AG04450 (cell line): ENCODE data around the gene OTUD3. TPM values are rescaled to one million over a fixed set of nuclear protein-coding genes. Genes with fewer than 3 reads are reported as not detected.
"Not testable (repeated sequence)": the region's sequence is repeated elsewhere in the genome, so short reads cannot be mapped to it uniquely, and the experiment has no call there.

Experiments used
- CTCF ChIA-PET: fragments of 300-600, 350-600 bp; formaldehyde crosslinking; extraction: SDS; loops from one replicate; lab custom pipeline; 2022; ENCODE audit warnings: antibody characterized with exemption, inconsistent platforms; lab: Charles Lee
- POLR2A ChIA-PET: fragments of 350-600 bp; formaldehyde crosslinking; extraction: SDS; loops from one replicate; lab custom pipeline; 2021; ENCODE audit warnings: antibody characterized with exemption, inconsistent platforms; lab: Yijun Ruan, JAX
- DNase-seq: peaks from one replicate; pipeline ENCODE4 v3.0.0-alpha.2; 2011; ENCODE audit warnings: low read depth, low spot score
- H3K27ac ChIP-seq: one replicate; pipeline ENCODE4 v1.5.1; 2012; ENCODE audit warnings: low read depth, low read length, control low read depth
- H3K27me3 ChIP-seq: one replicate; pipeline ENCODE4 v1.6.0; 2012; ENCODE audit warnings: low read length; ENCODE audit not compliant: control insufficient read depth, insufficient read depth
- H3K4me3 ChIP-seq: 2 replicates; pipeline ENCODE4 v1.5.1; 2011; ENCODE audit warnings: mild to moderate bottlenecking, low read depth, low read length, control low read depth
- H3K9me3 ChIP-seq: 2 replicates; pipeline ENCODE4 v1.5.1; 2012; ENCODE audit warnings: low read length; ENCODE audit not compliant: control insufficient read depth, insufficient read depth
- CTCF ChIP-seq: IDR thresholded peaks from 2 replicates; pipeline ENCODE4 v1.5.1; 2011; ENCODE audit warnings: low read depth, low read length, control low read depth, inconsistent platforms
- polyA plus RNA-seq: library from polyadenylated mRNA; depleted of rRNA; stranded (reverse); fragments of >200 nt; gene quantifications from 2 replicates; pipeline ENCODE4 v1.2.3, GENCODE V29; 2011

Gene OTUD3
- polyA plus RNA-seq, 1 experiment: 4.8 TPM

- Histone ChIP-seq H3K4me3 (no peak overlapping the region), H3K27me3 (peaks cover 12% of the 10 kb centered on the region), H3K9me3 (no peaks in the 10 kb centered on the region; the same call in 1 of the 2 replicates), H3K27ac (no peak overlapping the region)
- TF ChIP-seq CTCF: no peak
- POLR2A ChIA-PET: no interaction called here
- CTCF ChIA-PET: no interaction called here
- DNase-seq: no peak
Observed at GRCh38 chr1:19877821-19878636, 4.2 kb upstream of the OTUD3 start.

- ChIA-PET POLR2A (no interaction called here), CTCF (no interaction called here)
- no peak for TF ChIP-seq CTCF
- Histone ChIP-seq H3K27me3 (peaks cover 12% of the 10 kb centered on the region), H3K4me3 (no peak overlapping the region), H3K27ac (no peak overlapping the region), H3K9me3 (no peaks in the 10 kb centered on the region; the same call in 1 of the 2 replicates)
- DNase-seq: no peak
Observed at GRCh38 chr1:19878637-19878985, 3.6 kb upstream of the OTUD3 start.

GRCh38 chr1:19879227-19879626, 3.0 kb upstream of the OTUD3 start:
- POLR2A ChIA-PET: no interaction called here
- Histone ChIP-seq H3K9me3 (no peaks in the 10 kb centered on the region; the same call in 1 of the 2 replicates), H3K4me3 (no peak overlapping the region), H3K27ac (no peak overlapping the region), H3K27me3 (peaks cover 12% of the 10 kb centered on the region)
- no peak for TF ChIP-seq CTCF
- no peak for DNase-seq
- CTCF ChIA-PET: interaction anchor here (1.0 kb wide), 1 partner anchor 34 kb away, joined by 3 read pairs; no protein-coding TSS in a partner anchor

- no peak overlapping the region for H3K4me3 ChIP-seq
- DNase-seq: no peak
- CTCF ChIA-PET: interaction anchor here (1.0 to 2.8 kb wide), 2 partner anchors 9 to 35 kb away, joined by 3 to 12 read pairs; no protein-coding TSS in a partner anchor
- peaks cover 12% of the 10 kb centered on the region for H3K27me3 ChIP-seq
- no peaks in the 10 kb centered on the region; the same call in 1 of the 2 replicates for H3K9me3 ChIP-seq
- no peak overlapping the region for H3K27ac ChIP-seq
- POLR2A ChIA-PET: no interaction called here
- TF ChIP-seq CTCF: no peak
Observed at GRCh38 chr1:19879661-19880060, 2.5 kb upstream of the OTUD3 start.

GRCh38 chr1:19880841-19881240, 1.4 kb upstream of the OTUD3 start:
- POLR2A ChIA-PET, H3K27ac ChIP-seq, H3K4me3 ChIP-seq, DNase-seq, H3K9me3 ChIP-seq: not testable (repeated sequence)
- CTCF ChIA-PET: interaction anchor here (0.6 to 2.8 kb wide), 4 partner anchors 11 to 119 kb away, joined by 3 to 14 read pairs (median 9); no protein-coding TSS in a partner anchor
- peaks cover 12% of the 10 kb centered on the region for H3K27me3 ChIP-seq
